Measurements from ENCODE around the gene SPATA22. TPM values are rescaled to one million over a fixed set of nuclear protein-coding genes. Genes with fewer than 3 reads are reported as not detected.
A peak's percentile ranks its signal among the peaks of the same experiment; 100 is the strongest.

The SPATA22 gene
- total and polyA plus RNA-seq, 2 of the 13 experiments (the other 11 are each of a cell fraction or from before 2014, with no cell fraction given), result not detected

GRCh38 chr17:3433215-3433614, 38.4 kb downstream of the SPATA22 start (continued):
- TF ChIP-seq REST (IDR thresholded peaks at IDR 0.05; ENCODE audit: borderline replicate concordance in 1 of 2, low read depth in 1 of 2, low read length in 2 of 2), result peak; percentile 55 to 90
- TF ChIP-seq ELF3 (CRISPR knock-in tag; IDR thresholded peaks at IDR 0.05), result 0 out of 2 replicates have a peak, but pooled peaks have one; percentile 22
- 0 out of 2 replicates have a peak, but pooled peaks have one; percentile 23 for TF ChIP-seq RARA (CRISPR knock-in tag; IDR thresholded peaks at IDR 0.05)

GRCh38 chr17:3418222-3418621, 53.4 kb downstream of the SPATA22 start:
- H3K9me3 ChIP-seq (ENCODE audit: low read length), result no peaks in the 10 kb centered on the region
- H3K4me3 ChIP-seq (replicated peaks in 1 of 3; ENCODE audit: insufficient read depth in 1 of 3, low read depth in 2 of 3, low read length in 3 of 3), result no peak overlapping the region
- 2% methylated on average over 2 of the region's 2 CpGs for WGBS (ENCODE audit: low lambda C conversion rate)
- H3K4me1 ChIP-seq (ENCODE audit: insufficient read depth, low read length), result no peaks in the 10 kb centered on the region
- H3K9ac ChIP-seq (ENCODE audit: insufficient read depth, low read depth, low read length), result no peak overlapping the region
- TF ChIP-seq ELF1 (CRISPR knock-in tag; IDR thresholded peaks at IDR 0.05), result no peak
- TF ChIP-seq MAFF (IDR thresholded peaks at IDR 0.05; ENCODE audit: low read depth, low read length), result peak; percentile 99
- TF ChIP-seq BCL3 (CRISPR knock-in tag; IDR thresholded peaks at IDR 0.05), result no peak
- TF ChIP-seq GATAD1 (CRISPR knock-in tag; IDR thresholded peaks at IDR 0.05), result no peak
- TF ChIP-seq IRF9 (CRISPR knock-in tag; IDR thresholded peaks at IDR 0.05; ENCODE audit: borderline replicate concordance), result no peak
- peak; percentile 97 to 99 for TF ChIP-seq MAFK (conservative IDR thresholded peaks at IDR 0.05 in 1 of 2, IDR thresholded peaks at IDR 0.05 in 1 of 2; ENCODE audit: low read length in 2 of 2)
- no peak for TF ChIP-seq MATR3 (CRISPR knock-in tag; IDR thresholded peaks at IDR 0.05)
- no peak for DNase-seq (ENCODE audit: low spot score)
- ATAC-seq, result no peak
- ChIA-PET CTCF (ENCODE audit: low intra/inter-chr PET ratio, low total read pairs) (no interaction called here), POLR2A (no interaction called here)
- BruUV-seq (replicated peaks), result no TSS peak
- no peak overlapping the region for H3K27ac ChIP-seq (ENCODE audit: extremely low read length, insufficient read depth, low read length)
- H3K36me3 ChIP-seq (replicated peaks in 1 of 2; ENCODE audit: control insufficient read depth in 1 of 2, insufficient read depth in 2 of 2, low read length in 2 of 2), result no peaks in the 10 kb centered on the region
- intact Hi-C loops (cut with micrococcal nuclease; ENCODE audit: unreplicated experiment) (no loop called here), in situ Hi-C loops (cut with HindIII; ENCODE audit: extremely low pct_ligation_motif_present, low pct_unique_long_range_greater_than_20kb) (no loop called here)
- H3K27me3 ChIP-seq (ENCODE audit: control insufficient read depth in 1 of 2, insufficient read depth in 2 of 2, low read length in 2 of 2), result peaks cover 1 to 3% of the 10 kb centered on the region in 2 experiments; a peak in 3 of 5 replicates
- H3K4me2 ChIP-seq (ENCODE audit: low read depth, low read length), result no peak overlapping the region
- FAIRE-seq, result no peak
- H3K79me2 ChIP-seq (ENCODE audit: insufficient read depth, low read length), result no peaks in the 10 kb centered on the region
- no peaks in the 10 kb centered on the region for H4K20me1 ChIP-seq (ENCODE audit: insufficient read depth, low read length)
- no peak overlapping the region for H2AFZ ChIP-seq (ENCODE audit: low read length)

All from HepG2 (cell line).